ENCODE results near the gene ATP9A. TPM values are rescaled to one million over a fixed set of nuclear protein-coding genes. Genes with fewer than 3 reads are reported as not detected.

ATP9A gene
- total RNA-seq, 5 donors from 2014 or later (not counting 1 experiment from before 2014, with no cell fraction given), result 0.44 to 0.85 (median 0.72) TPM

GRCh38 chr20:51553897-51554486 is 214.2 kb downstream of the ATP9A start:
- ChIA-PET POLR2A (interaction anchor here in 1 of 2 donors (0.6 to 1.5 kb wide), 2 partner anchors 12 to 20 kb away, joined by 4 to 7 read pairs; no protein-coding TSS in a partner anchor), CTCF (interaction anchor here in 1 of 2 donors (0.6 to 1.1 kb wide), 3 partner anchors 12 to 622 kb away, joined by 3 to 4 read pairs (median 3); partner anchors contain the start of genes ADNP and NFATC2)
- peaks cover 0 to 10% (median 2%) of the 10 kb centered on the region in 3 donors for H3K4me1 Mint-ChIP-seq
- Histone ChIP-seq H3K9me3 (no peaks in the 10 kb centered on the region), H3K36me3 (ENCODE audit: control insufficient read depth in 2 of 2, extremely low read depth in 1 of 2, insufficient read depth in 1 of 2, low read length in 1 of 2) (no peaks in the 10 kb centered on the region), H3K4me1 (ENCODE audit: control insufficient read depth in 1 of 2, extremely low read depth in 1 of 2, insufficient read depth in 2 of 2, low read length in 2 of 2) (peaks cover 0 to 12% of the 10 kb centered on the region in 2 experiments), H3K27ac (ENCODE audit: low read length) (peak overlapping the region; percentile 7), H3K4me3 (ENCODE audit: control insufficient read depth in 1 of 2, extremely low read depth in 1 of 2, low read length in 1 of 2) (no peak overlapping the region), H3K27me3 (replicated peaks in 1 of 2; ENCODE audit: control insufficient read depth in 2 of 2, extremely low read depth in 1 of 2, insufficient read depth in 2 of 2, low read length in 1 of 2) (peaks cover 0 to 26% of the 10 kb centered on the region in 2 experiments)
- 74% methylated on average over 5 of the region's 8 CpGs for WGBS (ENCODE audit: insufficient coverage)
- H3K4me3 Mint-ChIP-seq, result no peak overlapping the region
- no peaks in the 10 kb centered on the region for H3K9me3 Mint-ChIP-seq
- peaks cover 18 to 21% of the 10 kb centered on the region in 2 donors for H3K27me3 Mint-ChIP-seq
- H3K36me3 Mint-ChIP-seq, result no peaks in the 10 kb centered on the region
- no peak for DNase-seq
- H3K27ac Mint-ChIP-seq, result peak overlapping the region in 1 of 2 donors; percentile 5
- ATAC-seq (replicated peaks in 1 of 4), result peak in 1 of 4 experiments; percentile 26

- H3K9me3 ChIP-seq, result no peaks in the 10 kb centered on the region
- WGBS (ENCODE audit: insufficient coverage), result no CpG with 5 or more reads among the region's 3 CpGs
- no peak overlapping the region for H3K27ac ChIP-seq (ENCODE audit: low read length)
- H3K36me3 ChIP-seq (ENCODE audit: control insufficient read depth in 2 of 2, extremely low read depth in 1 of 2, insufficient read depth in 1 of 2, low read length in 1 of 2), result no peaks in the 10 kb centered on the region
- H3K27me3 ChIP-seq (replicated peaks in 1 of 2; ENCODE audit: control insufficient read depth in 2 of 2, extremely low read depth in 1 of 2, insufficient read depth in 2 of 2, low read length in 1 of 2), result peaks cover 0 to 6% of the 10 kb centered on the region in 2 experiments
- Mint-ChIP-seq H3K27me3 (peaks cover 4 to 7% of the 10 kb centered on the region in 2 donors), H3K9me3 (no peaks in the 10 kb centered on the region), H3K36me3 (no peaks in the 10 kb centered on the region), H3K4me1 (peaks cover 0 to 10% (median 2%) of the 10 kb centered on the region in 3 donors), H3K27ac (no peak overlapping the region), H3K4me3 (no peak overlapping the region)
- no peak for ATAC-seq (replicated peaks in 1 of 4)
- CTCF ChIA-PET, result interaction anchor here in 1 of 2 donors (0.7 kb wide), 1 partner anchor 46 kb away, joined by 3 read pairs; no protein-coding TSS in a partner anchor
- H3K4me3 ChIP-seq (ENCODE audit: control insufficient read depth in 1 of 2, extremely low read depth in 1 of 2, low read length in 1 of 2), result no peak overlapping the region
- POLR2A ChIA-PET, result interaction anchor here in 1 of 2 donors (1.4 kb wide), 1 partner anchor 9 kb away, joined by 10 read pairs; the partner anchor contains the start of gene NFATC2
- peaks cover 0 to 12% of the 10 kb centered on the region in 2 experiments for H3K4me1 ChIP-seq (ENCODE audit: control insufficient read depth in 1 of 2, extremely low read depth in 1 of 2, insufficient read depth in 2 of 2, low read length in 2 of 2)
- DNase-seq, result no peak
Measured at GRCh38 chr20:51551186-51551585, 217.0 kb downstream of the ATP9A start.

GRCh38 chr20:51549474-51549873 is 218.7 kb downstream of the ATP9A start:
- H3K27ac Mint-ChIP-seq, result no peak overlapping the region
- no peak overlapping the region for H3K4me3 Mint-ChIP-seq
- Histone ChIP-seq H3K4me1 (ENCODE audit: control insufficient read depth in 1 of 2, extremely low read depth in 1 of 2, insufficient read depth in 2 of 2, low read length in 2 of 2) (peaks cover 0 to 4% of the 10 kb centered on the region in 2 experiments), H3K36me3 (ENCODE audit: control insufficient read depth in 2 of 2, extremely low read depth in 1 of 2, insufficient read depth in 1 of 2, low read length in 1 of 2) (no peaks in the 10 kb centered on the region), H3K9me3 (no peaks in the 10 kb centered on the region), H3K27me3 (replicated peaks in 1 of 2; ENCODE audit: control insufficient read depth in 2 of 2, extremely low read depth in 1 of 2, insufficient read depth in 2 of 2, low read length in 1 of 2) (peaks cover 0 to 3% of the 10 kb centered on the region in 2 experiments), H3K4me3 (ENCODE audit: control insufficient read depth in 1 of 2, extremely low read depth in 1 of 2, low read length in 1 of 2) (no peak overlapping the region), H3K27ac (ENCODE audit: low read length) (no peak overlapping the region)
- DNase-seq (no peak), ATAC-seq (replicated peaks in 1 of 4) (no peak)
- no peaks in the 10 kb centered on the region for H3K27me3 Mint-ChIP-seq
- CTCF ChIA-PET, result interaction anchor here in 1 of 2 donors (0.5 kb wide), 1 partner anchor 1025 kb away, joined by 3 read pairs; no protein-coding TSS in a partner anchor
- no peaks in the 10 kb centered on the region for H3K9me3 Mint-ChIP-seq
- H3K4me1 Mint-ChIP-seq, result peaks cover 0 to 6% (median under 1%) of the 10 kb centered on the region in 3 donors
- H3K36me3 Mint-ChIP-seq, result no peaks in the 10 kb centered on the region
- 96% methylated on average over 4 of the region's 4 CpGs for WGBS (ENCODE audit: insufficient coverage)
- POLR2A ChIA-PET, result interaction anchor here in 1 of 2 donors (0.5 kb wide), 1 partner anchor 1609 kb away, joined by 8 read pairs; no protein-coding TSS in a partner anchor

GRCh38 chr20:51547951-51548350 is 220.2 kb downstream of the ATP9A start:
- Mint-ChIP-seq H3K27ac (no peak overlapping the region), H3K27me3 (no peaks in the 10 kb centered on the region), H3K4me3 (no peak overlapping the region), H3K36me3 (no peaks in the 10 kb centered on the region), H3K4me1 (peaks cover 0 to 6% (median 6%) of the 10 kb centered on the region in 3 donors), H3K9me3 (no peaks in the 10 kb centered on the region)
- H3K9me3 ChIP-seq, result no peaks in the 10 kb centered on the region
- CTCF ChIA-PET, result no interaction called here
- H3K4me3 ChIP-seq (ENCODE audit: control insufficient read depth in 1 of 2, extremely low read depth in 1 of 2, low read length in 1 of 2), result no peak overlapping the region
- H3K27me3 ChIP-seq (replicated peaks in 1 of 2; ENCODE audit: control insufficient read depth in 2 of 2, extremely low read depth in 1 of 2, insufficient read depth in 2 of 2, low read length in 1 of 2), result peaks cover 0 to under 1% of the 10 kb centered on the region in 2 experiments
- ATAC-seq (replicated peaks in 1 of 4) (no peak), DNase-seq (no peak)
- H3K36me3 ChIP-seq (ENCODE audit: control insufficient read depth in 2 of 2, extremely low read depth in 1 of 2, insufficient read depth in 1 of 2, low read length in 1 of 2), result no peaks in the 10 kb centered on the region
- POLR2A ChIA-PET, result no interaction called here
- WGBS (ENCODE audit: insufficient coverage), result 90% methylated on average over 5 of the region's 7 CpGs
- H3K4me1 ChIP-seq (ENCODE audit: control insufficient read depth in 1 of 2, extremely low read depth in 1 of 2, insufficient read depth in 2 of 2, low read length in 2 of 2), result peaks cover 0 to 7% of the 10 kb centered on the region in 2 experiments
- H3K27ac ChIP-seq (ENCODE audit: low read length), result no peak overlapping the region

Other genes with a start within 250 kb of the ATP9A start
- 10 to 100 TPM; 49.0 to 75.9 (median 67.0) TPM for gene NFATC2, start 225.7 kb downstream of the ATP9A start, total RNA-seq
- gene SALL4, start 34.1 kb upstream of the ATP9A start, total RNA-seq, result under 1 TPM in 4 of 5 donors, not detected in 1; 0.13 to 0.48 (median 0.37) TPM